Measurements from ENCODE around the gene SHOX.
"Not testable (repeated sequence)": the region's sequence is repeated elsewhere in the genome, so short reads cannot be mapped to it uniquely, and the experiment has no call there.

SHOX gene

DNA sequence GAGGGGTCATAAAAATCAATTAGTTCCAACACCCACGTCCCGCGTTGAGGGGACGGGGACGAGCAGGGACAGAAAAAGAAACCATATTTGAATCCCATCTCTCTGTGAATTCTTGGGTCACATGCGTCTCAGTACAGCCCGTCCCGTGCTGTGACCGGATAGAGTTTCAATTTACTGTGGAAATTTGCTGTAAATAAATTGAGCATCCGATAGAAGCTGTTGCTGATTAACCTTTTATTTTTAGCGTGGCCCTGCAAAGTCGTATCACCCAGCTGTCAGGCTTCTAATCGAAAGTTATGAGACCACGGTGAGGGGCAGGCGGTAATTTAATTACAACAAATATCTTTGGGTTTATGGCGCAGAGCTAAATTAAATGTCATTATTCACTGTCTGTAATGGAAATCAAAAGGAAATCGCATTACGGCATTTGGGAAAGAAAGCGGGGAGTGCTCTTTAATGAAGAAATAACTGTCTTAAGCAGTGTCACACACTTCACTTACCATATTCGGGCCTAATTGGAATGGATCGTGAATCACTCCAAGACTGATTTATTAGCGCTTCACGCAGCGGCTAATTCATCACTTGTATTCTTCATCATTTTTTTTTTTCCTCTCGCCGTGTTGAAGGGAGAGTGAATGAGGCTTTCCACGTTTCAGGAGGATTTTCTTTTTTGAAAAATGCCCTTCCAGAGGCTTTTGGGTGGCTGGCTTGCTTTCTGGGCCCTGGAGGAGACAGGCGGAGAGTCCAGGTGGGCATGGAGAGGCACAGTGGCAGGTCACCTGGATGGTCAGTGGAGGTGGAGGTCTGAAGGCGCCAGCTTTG, 7.3 kb downstream of the SHOX start:
- no peak for DNase-seq (ENCODE audit: low read depth)

DNA sequence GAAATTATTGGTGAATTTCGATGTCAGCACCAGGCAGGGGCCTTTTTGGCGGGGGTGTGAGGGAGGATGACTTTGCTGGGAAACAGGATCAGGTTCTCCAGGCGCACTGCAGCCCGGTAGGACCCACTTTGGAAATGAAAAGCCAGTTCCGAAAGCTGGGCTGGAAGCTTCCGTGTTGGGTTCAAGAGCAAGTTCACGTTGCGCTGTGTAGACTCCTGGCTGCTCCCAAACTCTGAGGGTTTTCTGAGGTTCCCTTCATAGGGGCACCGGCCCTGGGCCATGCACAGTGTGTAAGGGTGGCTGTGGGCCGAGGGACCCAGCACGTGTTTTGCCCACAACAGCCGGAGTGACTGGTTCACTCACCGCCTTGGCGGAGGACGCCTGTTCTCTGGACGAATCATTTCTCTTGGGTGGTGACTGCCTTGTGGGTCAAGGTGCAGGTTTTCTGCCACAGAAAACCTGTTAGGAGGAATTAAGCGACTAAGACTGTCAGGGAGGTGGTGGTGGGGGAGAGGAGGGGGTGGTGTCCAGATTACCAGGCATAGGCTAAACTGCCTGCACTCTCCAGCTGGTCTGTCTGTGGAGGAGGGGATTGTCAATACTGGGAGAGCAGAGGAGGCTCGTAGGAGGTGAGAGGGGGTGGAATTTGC, 8.0 kb downstream of the SHOX start:
- no peak for DNase-seq (ENCODE audit: low read depth)

DNA sequence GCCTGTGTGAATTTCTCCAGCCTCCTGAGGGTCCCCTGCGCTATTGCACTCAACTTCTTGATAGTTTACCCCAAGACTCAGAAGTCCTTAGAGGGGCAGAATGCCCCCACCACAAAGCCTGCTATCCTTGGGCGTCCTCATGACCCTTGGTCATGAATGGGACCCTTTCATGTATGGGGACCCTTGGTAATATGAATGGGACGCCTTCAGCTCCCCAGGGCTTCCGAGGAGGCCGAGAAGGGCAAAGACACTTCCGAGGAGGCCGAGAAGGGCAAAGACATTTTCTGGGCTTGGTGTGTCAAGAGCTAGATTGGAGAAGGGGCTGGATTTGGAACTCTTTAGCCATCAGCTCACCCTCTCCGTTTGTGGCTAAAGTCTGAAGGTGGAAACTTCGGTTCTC, 8.6 kb downstream of the SHOX start:
- no peak for DNase-seq (ENCODE audit: low read depth)

DNA sequence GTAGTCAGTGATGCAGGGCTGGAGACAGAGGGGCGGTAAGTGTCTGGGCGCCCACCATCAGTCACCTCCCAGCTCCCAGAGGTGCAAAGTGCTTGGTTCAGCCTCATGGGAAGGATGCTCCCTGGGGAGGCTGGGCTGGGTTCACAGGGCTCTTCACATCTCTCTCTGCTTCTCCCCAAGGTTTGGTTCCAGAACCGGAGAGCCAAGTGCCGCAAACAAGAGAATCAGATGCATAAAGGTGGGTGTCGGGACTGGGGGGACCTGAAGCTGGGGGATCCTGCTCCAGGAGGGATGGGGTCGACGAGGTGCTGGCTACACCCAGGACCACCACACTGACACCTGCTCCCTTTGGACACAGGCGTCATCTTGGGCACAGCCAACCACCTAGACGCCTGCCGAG, 10.1 kb downstream of the SHOX start:
- no peak for DNase-seq (ENCODE audit: low read depth)

DNA sequence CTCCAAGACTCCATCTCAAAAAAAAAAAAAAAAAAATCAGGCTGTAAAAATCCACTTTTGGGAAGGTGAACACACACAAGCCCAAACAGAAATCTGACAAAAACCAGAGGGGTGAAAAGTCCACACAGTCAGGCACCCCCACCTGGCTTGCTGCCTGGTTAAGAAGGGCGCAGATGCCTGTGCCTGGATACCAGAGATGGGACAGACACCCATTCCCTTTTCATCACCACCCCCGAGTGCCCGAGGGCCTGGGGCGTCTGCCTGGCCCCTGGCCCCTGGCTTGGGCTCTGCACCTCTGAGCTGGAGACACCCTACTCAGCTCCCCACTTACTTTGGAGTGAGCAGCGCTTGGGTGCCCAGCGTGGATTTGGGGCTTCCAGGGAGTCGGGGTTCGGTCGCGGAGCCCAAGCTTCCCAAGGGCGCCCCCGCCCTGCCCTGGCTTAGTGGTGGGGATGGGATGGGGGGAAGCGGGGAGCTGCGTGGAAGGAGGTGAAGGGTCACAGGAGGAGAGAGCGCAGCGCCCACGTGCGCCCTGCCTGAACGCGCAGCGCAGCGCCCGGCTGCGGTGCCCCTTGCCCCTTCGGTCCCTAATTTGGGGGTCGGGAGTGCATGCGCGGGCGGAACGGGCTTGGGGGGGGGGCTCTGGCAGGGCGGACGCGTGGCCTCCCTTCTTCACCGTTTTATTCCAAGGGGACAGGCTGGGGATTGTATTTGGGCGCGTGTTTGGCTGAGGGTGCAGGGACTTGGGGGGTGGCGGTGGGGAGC, 11.3 kb downstream of the SHOX start:
- DNase-seq (ENCODE audit: low read depth) = no peak

DNA sequence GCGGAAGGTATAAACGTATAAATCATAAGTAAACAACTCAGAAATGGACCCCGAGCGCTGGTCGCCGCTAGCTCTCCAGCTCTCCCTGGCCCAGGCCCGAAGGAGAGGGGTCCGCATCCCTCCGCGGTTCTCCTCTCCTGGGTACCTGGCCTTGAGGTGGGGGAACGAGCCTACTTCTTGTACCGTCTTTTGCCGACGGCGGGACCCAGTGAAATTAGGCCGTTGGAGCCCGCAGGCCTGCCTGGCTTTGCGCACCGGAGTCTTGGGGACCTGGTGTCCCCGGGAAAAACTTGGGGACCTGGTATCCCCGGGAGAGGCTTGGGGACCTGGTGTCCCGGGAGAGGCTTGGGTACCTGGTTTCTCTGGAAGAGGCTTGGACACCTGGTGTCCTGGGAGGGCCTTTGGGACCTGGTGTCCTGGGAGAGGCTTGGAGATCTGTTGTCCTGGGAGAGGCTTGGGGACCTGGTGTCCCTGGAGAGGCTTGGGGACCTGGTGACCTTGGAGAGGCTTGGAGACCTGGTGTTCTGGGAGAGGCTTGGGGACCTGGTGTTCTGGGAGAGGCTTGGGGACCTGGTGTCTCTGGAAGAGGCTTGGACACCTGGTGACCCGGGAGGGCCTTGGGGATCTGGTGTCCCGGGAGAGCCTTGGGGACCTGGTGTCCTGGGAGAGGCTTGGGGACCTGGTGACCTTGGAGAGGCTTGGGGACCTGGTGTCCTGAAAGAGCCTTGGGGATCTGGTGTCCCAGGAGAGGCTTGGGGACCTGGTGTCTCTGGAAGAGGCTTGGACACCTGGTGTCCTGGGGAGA, 12.0 kb downstream of the SHOX start:
- DNase-seq (ENCODE audit: low read depth) = no peak

DNA sequence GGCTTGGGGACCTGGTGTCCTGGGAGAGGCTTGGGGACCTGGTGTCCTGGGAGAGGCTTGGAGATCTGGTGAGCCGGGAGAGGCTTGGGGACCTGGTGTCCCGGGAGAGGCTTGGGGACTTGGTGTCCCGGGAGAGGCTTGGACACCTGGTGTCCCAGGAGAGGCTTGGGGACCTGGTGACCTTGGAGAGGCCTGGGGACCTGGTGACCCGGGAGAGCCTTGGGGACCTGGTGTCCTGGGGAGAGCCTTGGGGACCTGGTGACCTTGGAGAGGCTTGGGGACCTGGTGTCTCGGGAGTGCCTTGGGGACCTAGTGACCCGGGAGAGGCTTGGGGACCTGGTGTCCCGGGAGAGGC, 12.6 kb downstream of the SHOX start:
- DNase-seq (ENCODE audit: low read depth) = no peak

DNA sequence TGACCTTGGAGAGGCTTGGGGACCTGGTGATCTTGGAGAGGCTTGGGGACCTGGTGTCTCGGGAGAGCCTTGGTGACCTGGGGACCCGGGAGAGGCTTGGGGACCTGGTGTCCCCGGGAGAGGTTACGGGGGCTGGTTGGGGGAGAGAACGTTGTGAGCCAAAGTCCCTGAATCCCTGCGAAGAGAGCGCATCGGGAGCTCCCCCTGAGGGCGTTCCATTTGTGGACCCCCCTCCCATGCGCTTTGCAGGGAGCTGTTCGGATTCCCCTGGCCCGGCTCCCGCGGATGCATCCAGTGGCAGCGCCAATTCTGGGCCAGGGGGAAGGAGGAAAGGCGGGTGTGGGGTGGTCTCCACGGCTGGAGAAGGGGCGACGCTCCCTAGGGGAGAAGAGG, 13.3 kb downstream of the SHOX start:
- DNase-seq (ENCODE audit: low read depth) = no peak

DNA sequence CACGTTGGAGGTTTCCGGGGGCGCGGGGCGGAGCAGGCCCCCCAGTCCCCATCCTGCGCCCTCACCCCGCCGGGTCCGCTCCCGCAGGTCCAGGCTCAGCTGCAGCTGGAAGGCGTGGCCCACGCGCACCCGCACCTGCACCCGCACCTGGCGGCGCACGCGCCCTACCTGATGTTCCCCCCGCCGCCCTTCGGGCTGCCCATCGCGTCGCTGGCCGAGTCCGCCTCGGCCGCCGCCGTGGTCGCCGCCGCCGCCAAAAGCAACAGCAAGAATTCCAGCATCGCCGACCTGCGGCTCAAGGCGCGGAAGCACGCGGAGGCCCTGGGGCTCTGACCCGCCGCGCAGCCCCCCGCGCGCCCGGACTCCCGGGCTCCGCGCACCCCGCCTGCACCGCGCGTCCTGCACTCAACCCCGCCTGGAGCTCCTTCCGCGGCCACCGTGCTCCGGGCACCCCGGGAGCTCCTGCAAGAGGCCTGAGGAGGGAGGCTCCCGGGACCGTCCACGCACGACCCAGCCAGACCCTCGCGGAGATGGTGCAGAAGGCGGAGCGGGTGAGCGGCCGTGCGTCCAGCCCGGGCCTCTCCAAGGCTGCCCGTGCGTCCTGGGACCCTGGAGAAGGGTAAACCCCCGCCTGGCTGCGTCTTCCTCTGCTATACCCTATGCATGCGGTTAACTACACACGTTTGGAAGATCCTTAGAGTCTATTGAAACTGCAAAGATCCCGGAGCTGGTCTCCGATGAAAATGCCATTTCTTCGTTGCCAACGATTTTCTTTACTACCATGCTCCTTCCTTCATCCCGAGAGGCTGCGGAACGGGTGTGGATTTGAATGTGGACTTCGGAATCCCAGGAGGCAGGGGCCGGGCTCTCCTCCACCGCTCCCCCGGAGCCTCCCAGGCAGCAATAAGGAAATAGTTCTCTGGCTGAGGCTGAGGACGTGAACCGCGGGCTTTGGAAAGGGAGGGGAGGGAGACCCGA, 14.0 kb downstream of the SHOX start:
- DNase-seq (ENCODE audit: low read depth) = no peak

DNA sequence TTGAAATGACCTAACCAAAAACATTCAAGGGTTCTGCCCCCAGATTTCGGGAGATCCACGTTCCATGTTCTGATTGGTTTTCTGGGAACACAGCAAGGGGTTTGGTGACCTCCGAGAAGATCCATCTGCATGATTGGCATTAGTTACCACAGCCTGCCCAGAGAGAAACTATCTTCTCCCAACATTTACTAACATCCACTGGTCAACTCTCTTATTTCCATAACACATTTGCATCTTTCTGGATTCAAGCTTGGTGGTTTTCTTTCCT, 15.6 kb downstream of the SHOX start:
- no peak for DNase-seq (ENCODE audit: low read depth)

DNA sequence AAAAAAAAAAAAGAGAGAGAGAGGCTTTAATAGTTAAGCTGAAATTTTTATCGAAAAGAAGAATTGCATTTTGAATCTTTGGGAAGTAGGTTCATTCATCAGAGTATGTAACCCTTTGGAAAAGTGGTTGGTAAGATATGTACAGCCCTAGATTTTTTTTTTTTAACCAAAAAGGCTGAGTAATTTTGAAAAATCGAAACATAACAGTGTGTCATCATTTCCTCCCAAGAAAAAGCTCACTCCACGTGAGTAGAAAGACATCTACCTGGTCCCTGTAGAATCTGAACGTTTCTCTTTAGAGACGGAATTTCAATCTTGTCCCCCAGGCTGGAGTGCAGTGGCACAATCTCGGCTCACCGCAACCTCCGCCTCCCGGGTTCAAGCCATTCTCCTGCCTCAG, 16.2 kb downstream of the SHOX start:
- DNase-seq (ENCODE audit: low read depth) = no peak

DNA sequence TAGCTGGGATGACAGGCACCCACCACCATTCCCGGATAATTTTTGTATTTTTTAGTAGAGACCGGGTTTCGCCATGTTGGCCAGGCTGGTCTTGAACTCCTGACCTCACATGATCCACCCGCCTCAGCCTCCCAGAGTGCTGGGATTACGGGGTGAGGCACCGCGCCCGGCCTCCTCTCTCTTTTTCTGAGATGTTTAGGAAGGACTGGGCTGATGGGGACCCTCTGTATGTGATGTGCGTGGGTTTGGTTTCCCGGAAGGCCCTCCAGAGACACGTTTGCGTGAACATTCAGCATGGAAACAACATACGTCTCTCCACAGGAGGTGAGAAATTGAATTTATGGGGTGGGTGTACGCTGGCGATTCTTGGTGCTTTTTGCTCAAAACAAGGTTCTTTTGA, 18.6 kb downstream of the SHOX start:
- DNase-seq (ENCODE audit: low read depth) = no peak

DNA sequence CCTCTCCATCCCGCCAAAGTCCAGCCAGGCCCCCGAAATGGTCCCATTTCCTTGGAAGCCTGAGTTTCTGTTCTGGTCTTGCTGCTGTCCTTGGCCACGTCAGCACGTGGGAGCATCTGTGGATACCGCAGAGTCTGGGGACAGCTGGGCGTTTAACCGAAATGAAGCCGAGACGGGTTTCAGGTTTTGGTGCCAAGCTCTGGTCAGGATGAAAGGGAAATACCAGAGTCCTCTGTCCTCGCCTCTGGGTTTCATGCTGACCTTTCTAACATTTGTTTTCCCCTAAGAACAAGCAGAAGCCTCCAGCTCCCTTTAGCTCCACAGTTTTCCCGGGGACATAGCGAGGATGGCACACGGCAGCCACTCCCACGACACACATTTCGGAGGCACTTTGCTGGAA, 19.7 kb downstream of the SHOX start:
- DNase-seq (ENCODE audit: low read depth) = no peak

DNA sequence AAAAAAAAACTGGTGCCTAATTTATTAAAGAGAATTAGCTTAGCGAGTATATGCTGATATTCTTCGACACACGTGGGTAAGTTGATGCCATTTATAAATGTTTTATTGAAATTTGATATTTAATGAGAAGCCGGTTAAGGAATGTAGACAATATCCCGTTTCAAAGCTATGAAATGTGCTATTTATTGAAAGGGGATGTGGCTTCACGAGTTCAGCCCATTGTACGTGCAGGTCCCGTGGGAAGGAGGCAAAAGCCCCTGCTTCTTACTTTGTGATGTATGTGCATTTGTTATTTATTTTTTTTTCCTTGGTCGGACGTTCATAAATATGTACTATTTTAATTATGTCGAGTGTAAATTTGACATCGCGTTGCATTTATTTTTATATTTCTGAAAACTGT, 20.2 kb downstream of the SHOX start:
- DNase-seq (ENCODE audit: low read depth) = no peak

DNA sequence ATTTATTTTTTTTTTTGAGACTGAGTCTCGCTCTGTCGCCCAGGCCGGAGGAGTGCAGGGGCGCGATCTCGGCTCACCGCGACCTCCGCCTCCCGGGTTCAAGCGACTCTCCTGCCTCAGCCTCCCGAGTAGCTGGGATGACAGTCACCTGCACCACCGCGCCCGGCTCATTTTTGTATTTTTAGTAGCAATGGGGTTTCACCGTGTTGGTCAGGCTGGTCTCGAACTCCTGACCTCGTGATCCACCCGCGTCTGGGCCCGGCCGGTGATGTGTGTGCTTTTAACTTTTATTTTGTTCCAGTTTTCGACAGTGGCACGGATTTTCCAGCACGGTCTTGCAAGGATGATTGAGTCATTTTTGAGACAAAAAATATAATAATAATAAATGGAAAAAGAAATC, 21.3 kb downstream of the SHOX start:
- DNase-seq (ENCODE audit: low read depth) = not testable (repeated sequence)

DNA sequence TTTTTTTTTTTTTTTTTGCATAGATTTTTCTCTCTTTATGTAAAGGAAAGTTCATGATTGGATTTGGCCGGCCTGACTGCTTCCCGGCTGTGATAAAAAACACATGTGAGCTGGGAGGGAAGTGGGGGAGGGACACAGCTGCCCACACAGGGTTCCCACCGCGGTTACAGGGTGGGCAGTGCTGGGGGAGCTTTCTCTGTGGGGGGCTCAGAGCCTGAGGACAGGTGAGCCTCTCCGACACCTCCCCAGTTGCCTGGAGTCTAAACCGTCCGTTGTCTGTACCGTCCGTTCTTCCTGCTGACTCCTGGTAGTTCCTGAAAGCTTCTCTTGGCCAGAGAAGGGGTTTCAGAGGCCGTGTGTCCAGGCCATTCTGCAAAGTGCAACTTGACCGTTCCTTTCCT, 21.8 kb downstream of the SHOX start:
- DNase-seq (ENCODE audit: low read depth) = no peak

DNA sequence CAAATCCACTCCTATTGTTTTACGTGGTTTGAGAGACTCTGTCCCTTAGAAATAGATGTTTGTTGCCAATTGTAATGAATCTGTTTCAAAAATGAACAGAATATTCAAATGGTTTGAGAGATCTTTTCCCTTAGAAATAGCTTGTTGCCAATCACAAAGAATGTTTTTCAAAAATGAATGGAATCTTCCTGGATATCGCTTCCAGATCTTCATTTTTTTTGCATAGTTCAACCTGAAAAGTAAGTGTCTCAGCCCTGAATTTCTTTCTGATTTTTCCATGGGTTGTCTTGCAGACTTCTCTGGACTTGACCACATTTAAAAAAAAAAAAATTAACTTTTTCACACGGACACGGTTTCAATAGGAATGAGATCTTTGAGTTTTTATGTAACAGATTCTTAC, 22.7 kb downstream of the SHOX start:
- no peak for DNase-seq (ENCODE audit: low read depth)

DNA sequence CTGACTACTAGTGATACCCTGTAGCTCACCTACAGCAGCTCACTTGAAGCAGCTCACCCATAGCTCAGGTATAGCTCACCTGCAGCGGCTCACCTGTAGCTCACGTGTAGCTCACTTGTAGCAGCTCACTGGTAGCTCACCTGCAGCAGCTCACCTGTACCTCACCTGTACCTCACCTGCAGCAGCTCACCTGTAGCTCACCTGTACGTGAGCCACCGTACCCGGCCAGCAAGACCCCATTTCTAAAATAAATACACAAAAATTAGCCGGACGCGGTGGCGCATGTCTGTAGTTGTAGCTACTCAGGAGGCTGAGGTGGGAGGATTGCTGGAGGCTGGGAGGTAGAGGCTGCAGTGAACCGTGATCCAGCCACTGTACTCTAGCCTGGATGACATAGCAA, 30.6 kb downstream of the SHOX start:
- no peak for DNase-seq (ENCODE audit: low read depth)

DNA sequence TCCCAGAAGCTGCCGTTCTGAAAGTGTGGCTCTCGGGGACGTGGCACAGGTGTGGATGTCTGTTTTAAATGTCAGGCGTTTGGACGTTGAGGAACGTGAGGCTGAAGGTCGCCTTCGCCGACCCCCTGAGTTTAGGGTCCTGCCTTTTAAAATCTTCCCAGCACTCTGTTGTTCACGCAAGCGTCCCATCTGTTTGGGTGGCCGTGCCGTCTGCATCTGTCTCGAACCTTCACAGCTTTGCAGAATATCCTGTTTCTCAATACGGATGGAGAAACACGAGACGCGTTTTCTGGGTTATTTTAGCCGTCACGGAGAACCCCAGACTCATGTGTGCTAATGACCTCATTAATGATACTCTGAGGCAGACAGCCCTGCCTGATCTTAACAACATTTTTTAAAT, 31.5 kb downstream of the SHOX start:
- no peak for DNase-seq (ENCODE audit: low read depth)

DNA sequence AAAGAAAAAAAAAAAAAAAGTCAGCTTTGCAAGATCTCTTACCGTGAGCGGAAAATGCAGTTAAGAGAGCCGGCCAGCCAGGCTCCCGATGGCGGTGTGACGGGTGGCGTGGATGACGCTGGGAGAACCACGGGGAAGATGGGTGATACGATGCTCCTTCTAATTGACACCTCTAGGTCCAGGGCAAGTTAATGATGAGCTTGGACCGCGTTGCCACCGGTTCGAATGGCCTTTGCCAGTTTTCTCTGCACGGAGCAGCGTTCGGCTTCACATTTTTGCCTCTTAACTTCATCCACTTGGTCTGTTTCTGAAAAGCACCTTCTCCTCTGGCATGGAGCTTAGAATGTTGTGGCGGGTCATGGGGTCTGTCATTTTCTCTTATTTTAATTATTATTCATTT, 33.2 kb downstream of the SHOX start:
- DNase-seq (ENCODE audit: low read depth) = no peak

Data from T-helper 22 cell (primary cell).